ENCODE measurements around the gene SLC45A3.

Gene SLC45A3

GRCh38 chr1:205664399-205665017 is 15.8 kb downstream of the SLC45A3 start:
- DNase-seq (ENCODE audit: low read depth, low spot score), result no peak
- in situ Hi-C loops (cut with HindIII; ENCODE audit: low sequenced_read_pairs), result no loop called here

GRCh38 chr1:205663286-205663936 is 16.9 kb downstream of the SLC45A3 start:
- TF ChIP-seq CTCF (IDR thresholded peaks at IDR 0.05; ENCODE audit: low read depth, low read length), result no peak
- DNase-seq (ENCODE audit: low read depth, low spot score), result no peak
- in situ Hi-C loops (cut with HindIII; ENCODE audit: low sequenced_read_pairs), result no loop called here
- no peak overlapping the region for H3K4me3 ChIP-seq (ENCODE audit: low read depth, low read length)

More at GRCh38 chr1:205664399-205665017, 15.8 kb downstream of the SLC45A3 start:
- H3K4me3 ChIP-seq (ENCODE audit: low read depth, low read length), result no peak overlapping the region
- no peak for TF ChIP-seq CTCF (IDR thresholded peaks at IDR 0.05; ENCODE audit: low read depth, low read length)

- no peak overlapping the region for H3K4me3 ChIP-seq (ENCODE audit: low read depth, low read length)
- no peak for TF ChIP-seq CTCF (IDR thresholded peaks at IDR 0.05; ENCODE audit: low read depth, low read length)
- no peak for DNase-seq (ENCODE audit: low read depth, low spot score)
- in situ Hi-C loops (cut with HindIII; ENCODE audit: low sequenced_read_pairs), result no loop called here
Observed at GRCh38 chr1:205662791-205663190, 17.5 kb downstream of the SLC45A3 start.

GRCh38 chr1:205662135-205662738 is 18.1 kb downstream of the SLC45A3 start:
- no peak for DNase-seq (ENCODE audit: low read depth, low spot score)
- TF ChIP-seq CTCF (IDR thresholded peaks at IDR 0.05; ENCODE audit: low read depth, low read length), result no peak
- H3K4me3 ChIP-seq (ENCODE audit: low read depth, low read length), result no peak overlapping the region
- in situ Hi-C loops (cut with HindIII; ENCODE audit: low sequenced_read_pairs), result no loop called here

- TF ChIP-seq CTCF (IDR thresholded peaks at IDR 0.05; ENCODE audit: low read depth, low read length), result no peak
- in situ Hi-C loops (cut with HindIII; ENCODE audit: low sequenced_read_pairs), result no loop called here
- no peak overlapping the region for H3K4me3 ChIP-seq (ENCODE audit: low read depth, low read length)
- no peak for DNase-seq (ENCODE audit: low read depth, low spot score)
Observed at GRCh38 chr1:205661429-205662134, 18.7 kb downstream of the SLC45A3 start.

GRCh38 chr1:205660361-205660760 is 19.9 kb downstream of the SLC45A3 start:
- no peak for TF ChIP-seq CTCF (IDR thresholded peaks at IDR 0.05; ENCODE audit: low read depth, low read length)
- no peak for DNase-seq (ENCODE audit: low read depth, low spot score)
- in situ Hi-C loops (cut with HindIII; ENCODE audit: low sequenced_read_pairs), result no loop called here
- H3K4me3 ChIP-seq (ENCODE audit: low read depth, low read length), result no peak overlapping the region

Data from astrocyte of the spinal cord (primary cell).